Thoracic aorta (tissue), 2 donors: ENCODE measurements around the gene TM7SF2. TPM values are rescaled to one million over a fixed set of nuclear protein-coding genes. Genes with fewer than 3 reads are reported as not detected.

Experiments
- ATAC-seq: fragments of 150-250 bp; one replicate; pipeline ENCODE4 v1.8.0; 2017; ENCODE audit warnings: low read depth; ENCODE audit not compliant: insufficient number of reproducible peaks, low FRiP score
- DNase-seq: peaks from one replicate; pipeline ENCODE4 v3.0.0-alpha.2; 2020; ENCODE audit warnings: low spot score
- H3K27ac ChIP-seq, 2 donors: fragments of 200-600 bp; sonication (generic); 1 replicate in 1 of 2; 2 replicates in 1 of 2; pipeline ENCODE4 v1.5.1; 2016; ENCODE audit warnings: mild to moderate bottlenecking in 2 of 2, moderate library complexity in 2 of 2
- H3K27me3 ChIP-seq: fragments of 200-600 bp; sonication (generic); replicated peaks from 2 replicates; pipeline ENCODE4 v1.6.0; 2016; ENCODE audit warnings: mild to moderate bottlenecking; ENCODE audit not compliant: insufficient read depth
- H3K36me3 ChIP-seq: fragments of 200-600 bp; sonication (generic); one replicate; pipeline ENCODE4 v1.5.1; 2016
- H3K4me1 ChIP-seq, 2 donors: fragments of 200-600 bp; sonication (generic); 1 replicate in 1 of 2; 2 replicates in 1 of 2; pipeline versions ENCODE4 v1.5.1 to v1.6.0; 2016; ENCODE audit warnings: low read depth in 2 of 2, mild to moderate bottlenecking in 1 of 2; ENCODE audit not compliant: control insufficient read depth in 1 of 2
- H3K4me3 ChIP-seq: fragments of 200-600 bp; sonication (generic); 2 replicates; pipeline ENCODE4 v1.5.1; 2016; ENCODE audit warnings: mild to moderate bottlenecking
- H3K9me3 ChIP-seq: fragments of 200-600 bp; sonication (generic); 2 replicates; pipeline ENCODE4 v1.5.1; 2016
- total RNA-seq, 2 donors: library from RNA; depleted of rRNA; stranded (reverse); fragments of >200 nt; gene quantifications; one replicate each; pipeline versions ENCODE4 v1.1.0 to v1.2.3, GENCODE V29; 2016
- TF ChIP-seq, protein P1 (sequence below): fragments of 200-600 bp; sonication (generic); IDR thresholded peaks from one replicate; pipeline ENCODE4 v1.5.1; 2019; ENCODE audit warnings: antibody characterized with exemption

TM7SF2 gene
- total RNA-seq, 2 donors from 2014 or later = 2.5 to 49.0 TPM

GRCh38 chr11:65150509-65151299 is 39.0 kb downstream of the TM7SF2 start:
- TF ChIP-seq, protein P1, sequence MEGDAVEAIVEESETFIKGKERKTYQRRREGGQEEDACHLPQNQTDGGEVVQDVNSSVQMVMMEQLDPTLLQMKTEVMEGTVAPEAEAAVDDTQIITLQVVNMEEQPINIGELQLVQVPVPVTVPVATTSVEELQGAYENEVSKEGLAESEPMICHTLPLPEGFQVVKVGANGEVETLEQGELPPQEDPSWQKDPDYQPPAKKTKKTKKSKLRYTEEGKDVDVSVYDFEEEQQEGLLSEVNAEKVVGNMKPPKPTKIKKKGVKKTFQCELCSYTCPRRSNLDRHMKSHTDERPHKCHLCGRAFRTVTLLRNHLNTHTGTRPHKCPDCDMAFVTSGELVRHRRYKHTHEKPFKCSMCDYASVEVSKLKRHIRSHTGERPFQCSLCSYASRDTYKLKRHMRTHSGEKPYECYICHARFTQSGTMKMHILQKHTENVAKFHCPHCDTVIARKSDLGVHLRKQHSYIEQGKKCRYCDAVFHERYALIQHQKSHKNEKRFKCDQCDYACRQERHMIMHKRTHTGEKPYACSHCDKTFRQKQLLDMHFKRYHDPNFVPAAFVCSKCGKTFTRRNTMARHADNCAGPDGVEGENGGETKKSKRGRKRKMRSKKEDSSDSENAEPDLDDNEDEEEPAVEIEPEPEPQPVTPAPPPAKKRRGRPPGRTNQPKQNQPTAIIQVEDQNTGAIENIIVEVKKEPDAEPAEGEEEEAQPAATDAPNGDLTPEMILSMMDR = no peak
- Histone ChIP-seq H3K4me1 (peaks cover 6 to 11% of the 10 kb centered on the region in 2 donors), H3K36me3 (no peaks in the 10 kb centered on the region), H3K9me3 (no peaks in the 10 kb centered on the region), H3K27me3 (no peaks in the 10 kb centered on the region), H3K27ac (peak overlapping the region; percentile 67 to 81), H3K4me3 (peak overlapping the region; percentile 43)
- DNase-seq = peak; percentile 85
- ATAC-seq = peak; percentile 81

DNA sequence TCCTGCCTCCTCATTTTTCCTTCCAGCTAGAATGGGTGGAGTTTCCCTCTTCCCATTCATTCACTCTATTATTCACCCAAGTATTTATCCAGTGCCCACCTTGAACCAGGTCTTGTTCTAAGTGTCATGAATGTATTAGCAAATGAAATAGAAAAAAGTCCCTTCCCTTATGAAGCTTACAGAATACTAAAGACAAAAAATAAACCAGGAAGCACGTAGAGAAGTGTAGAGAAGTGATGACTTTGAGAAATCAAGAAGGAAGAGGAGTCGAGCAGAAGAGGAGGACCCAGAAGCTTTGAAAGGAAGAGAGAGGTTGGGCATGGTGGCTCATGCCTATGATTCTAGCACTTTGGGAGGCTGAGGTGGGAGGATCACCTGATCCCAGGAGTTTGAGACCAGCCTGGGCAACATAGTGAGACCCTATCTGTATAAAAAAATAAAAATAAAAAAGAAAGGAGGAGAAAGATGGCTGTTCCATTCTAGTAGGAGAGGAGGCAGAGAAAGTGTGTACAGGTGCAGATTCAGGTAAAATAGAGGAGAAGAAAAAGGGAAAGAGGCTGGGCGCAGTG is 39.7 kb downstream of the TM7SF2 start:
- H3K4me3 ChIP-seq = no peak overlapping the region
- DNase-seq = no peak
- ATAC-seq = no peak
- no peaks in the 10 kb centered on the region for H3K27me3 ChIP-seq
- no peaks in the 10 kb centered on the region for H3K9me3 ChIP-seq
- peaks cover 6 to 11% of the 10 kb centered on the region in 2 donors for H3K4me1 ChIP-seq
- TF ChIP-seq, protein P1 = no peak
- peak overlapping the region in 1 of 2 donors; percentile 81 for H3K27ac ChIP-seq
- H3K36me3 ChIP-seq = no peaks in the 10 kb centered on the region

DNA sequence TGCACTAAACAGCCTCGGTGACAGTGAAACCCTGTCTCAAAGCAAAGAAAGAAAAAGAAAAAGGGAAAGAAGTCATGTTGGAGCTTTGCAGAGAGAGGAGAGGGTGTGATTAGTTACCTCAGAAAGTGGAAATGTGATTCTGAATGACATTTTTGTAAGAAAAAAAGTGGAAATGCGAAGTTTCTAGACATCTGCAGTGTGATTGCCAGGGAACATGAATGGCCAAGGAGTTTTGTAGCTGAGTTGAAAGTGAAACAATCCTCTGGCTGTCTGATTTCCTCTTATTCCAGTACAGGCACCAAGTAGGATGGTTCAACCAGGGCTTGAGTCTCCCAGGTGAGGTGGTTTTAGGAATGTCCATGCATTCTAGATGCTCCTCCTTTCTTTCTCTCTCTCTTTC is 40.5 kb downstream of the TM7SF2 start:
- ATAC-seq (no peak), DNase-seq (no peak)
- peaks cover 6 to 11% of the 10 kb centered on the region in 2 donors for H3K4me1 ChIP-seq
- peak overlapping the region in 1 of 2 donors; percentile 29 for H3K27ac ChIP-seq
- TF ChIP-seq, protein P1 = no peak
- H3K9me3 ChIP-seq = no peaks in the 10 kb centered on the region
- no peak overlapping the region for H3K4me3 ChIP-seq
- H3K27me3 ChIP-seq = no peaks in the 10 kb centered on the region
- no peaks in the 10 kb centered on the region for H3K36me3 ChIP-seq

GRCh38 chr11:65156256-65156655 is 44.6 kb downstream of the TM7SF2 start:
- no peak overlapping the region for H3K4me3 ChIP-seq
- H3K27me3 ChIP-seq = no peaks in the 10 kb centered on the region
- H3K36me3 ChIP-seq = no peaks in the 10 kb centered on the region
- H3K9me3 ChIP-seq = no peaks in the 10 kb centered on the region
- peaks cover 0 to under 1% of the 10 kb centered on the region in 2 donors for H3K4me1 ChIP-seq
- TF ChIP-seq, protein P1 = no peak
- no peak overlapping the region for H3K27ac ChIP-seq
- ATAC-seq = no peak
- DNase-seq = no peak

- TF ChIP-seq, protein P1 = no peak
- DNase-seq (no peak), ATAC-seq (no peak)
- no peak overlapping the region for H3K4me3 ChIP-seq
- H3K36me3 ChIP-seq = no peaks in the 10 kb centered on the region
- H3K4me1 ChIP-seq = no peaks in the 10 kb centered on the region
- H3K9me3 ChIP-seq = no peaks in the 10 kb centered on the region
- H3K27ac ChIP-seq = no peak overlapping the region
- no peaks in the 10 kb centered on the region for H3K27me3 ChIP-seq
Observed at GRCh38 chr11:65156926-65157325, 45.3 kb downstream of the TM7SF2 start.
